Upper lobe of right lung (tissue), 1 donor: Measurements from ENCODE around the gene GNPTG. TPM values are rescaled to one million over a fixed set of nuclear protein-coding genes. Genes with fewer than 3 reads are reported as not detected.

Experiments used
- ATAC-seq: fragments of 200-7000 bp; cut with Tn5 transposase; one replicate; pipeline ENCODE4 v1.9.1; 2020; ENCODE audit warnings: mild to moderate bottlenecking, moderate library complexity
- DNase-seq: peaks from one replicate; pipeline ENCODE4 v3.0.0-alpha.2; 2020
- H3K27ac ChIP-seq: fragments of 200-600 bp; one replicate; pipeline ENCODE4 v1.8.0; 2022
- H3K27me3 ChIP-seq: fragments of 200-600 bp; one replicate; pipeline ENCODE4 v1.8.0; 2022; ENCODE audit warnings: mild to moderate bottlenecking
- H3K36me3 ChIP-seq: fragments of 200-600 bp; one replicate; pipeline ENCODE4 v1.8.0; 2022
- H3K4me1 ChIP-seq: fragments of 200-600 bp; one replicate; pipeline ENCODE4 v1.8.0; 2022
- H3K4me3 ChIP-seq: fragments of 200-600 bp; one replicate; pipeline ENCODE4 v1.8.0; 2022; ENCODE audit warnings: mild to moderate bottlenecking
- H3K9me3 ChIP-seq: fragments of 200-600 bp; one replicate; pipeline ENCODE4 v1.8.0; 2022
- intact Hi-C: fragments of 100-400 bp; cut with DNase I; formaldehyde crosslinking; loops from one replicate; pipeline ENCODE4 v1.11.0; 2022
- total RNA-seq: library from RNA; stranded (reverse); fragmentation: NEBNext Ultra II Directional; extraction: Animal tissue kit (Norgen Biotek cat#: 25700); gene quantifications from one replicate; pipeline ENCODE4 v1.2.1, GENCODE V29; 2021
- TF ChIP-seq, protein P1 (sequence below): fragments of 200-600 bp; IDR thresholded peaks from one replicate; pipeline ENCODE4 v1.8.0; 2022; ENCODE audit warnings: antibody characterized with exemption
- donor health status: DM: no; HTN: yes; CAD: no; lungs with severe emphysema.

Gene GNPTG
- total RNA-seq, 1 donor from 2014 or later: 82.9 TPM

DNA sequence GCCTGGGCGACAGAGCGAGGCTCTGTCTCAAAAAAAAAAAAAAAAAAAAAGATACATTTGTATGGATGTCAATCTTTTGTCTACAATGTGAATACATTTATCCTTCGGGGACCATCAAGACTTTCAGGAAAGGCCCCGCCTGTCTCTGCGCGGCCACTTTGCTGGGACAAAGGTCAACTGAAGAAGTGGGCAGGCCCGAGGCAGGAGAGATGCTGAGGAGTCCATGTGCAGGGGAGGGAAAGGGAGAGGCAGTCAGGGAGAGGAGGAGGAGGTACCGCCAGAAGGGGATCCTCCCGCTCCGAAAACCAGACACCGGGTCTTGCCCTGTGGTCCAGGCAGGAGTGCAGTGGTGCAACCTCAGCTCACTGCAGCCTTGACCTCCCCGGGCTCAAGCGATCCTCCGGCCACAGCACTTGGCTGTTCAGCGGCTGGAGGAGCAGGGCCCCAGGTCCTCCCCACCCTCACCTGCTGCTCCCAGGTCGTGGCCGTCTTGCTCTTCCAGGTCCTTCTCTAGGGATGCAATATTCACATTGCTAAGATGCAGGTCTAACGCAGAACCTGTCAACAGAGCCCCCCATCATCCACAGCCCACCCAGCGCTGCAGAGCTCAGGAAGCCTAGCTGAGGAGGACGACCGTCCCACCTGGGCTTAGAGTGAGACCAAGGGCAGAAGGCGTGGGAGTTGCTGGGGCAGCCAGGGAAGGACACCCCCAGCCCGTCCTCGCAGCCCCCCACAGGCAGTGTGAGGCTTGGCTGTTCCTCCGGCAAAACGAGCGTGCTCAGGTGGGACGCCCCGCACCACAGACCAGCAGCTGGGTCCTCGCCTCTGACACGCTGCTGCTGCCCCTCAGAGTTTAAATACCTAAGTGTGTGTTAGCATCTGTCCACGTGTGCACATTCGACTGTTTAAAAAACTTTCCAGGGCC is 19.6 kb downstream of the GNPTG start:
- DNase-seq: no peak
- peaks cover 14% of the 10 kb centered on the region for H3K36me3 ChIP-seq
- TF ChIP-seq, protein P1, sequence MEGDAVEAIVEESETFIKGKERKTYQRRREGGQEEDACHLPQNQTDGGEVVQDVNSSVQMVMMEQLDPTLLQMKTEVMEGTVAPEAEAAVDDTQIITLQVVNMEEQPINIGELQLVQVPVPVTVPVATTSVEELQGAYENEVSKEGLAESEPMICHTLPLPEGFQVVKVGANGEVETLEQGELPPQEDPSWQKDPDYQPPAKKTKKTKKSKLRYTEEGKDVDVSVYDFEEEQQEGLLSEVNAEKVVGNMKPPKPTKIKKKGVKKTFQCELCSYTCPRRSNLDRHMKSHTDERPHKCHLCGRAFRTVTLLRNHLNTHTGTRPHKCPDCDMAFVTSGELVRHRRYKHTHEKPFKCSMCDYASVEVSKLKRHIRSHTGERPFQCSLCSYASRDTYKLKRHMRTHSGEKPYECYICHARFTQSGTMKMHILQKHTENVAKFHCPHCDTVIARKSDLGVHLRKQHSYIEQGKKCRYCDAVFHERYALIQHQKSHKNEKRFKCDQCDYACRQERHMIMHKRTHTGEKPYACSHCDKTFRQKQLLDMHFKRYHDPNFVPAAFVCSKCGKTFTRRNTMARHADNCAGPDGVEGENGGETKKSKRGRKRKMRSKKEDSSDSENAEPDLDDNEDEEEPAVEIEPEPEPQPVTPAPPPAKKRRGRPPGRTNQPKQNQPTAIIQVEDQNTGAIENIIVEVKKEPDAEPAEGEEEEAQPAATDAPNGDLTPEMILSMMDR: no peak

GRCh38 chr16:1372292-1372950 is 20.7 kb downstream of the GNPTG start:
- Histone ChIP-seq H3K4me3 (no peak overlapping the region), H3K4me1 (no peaks in the 10 kb centered on the region), H3K27ac (no peak overlapping the region), H3K27me3 (no peaks in the 10 kb centered on the region), H3K9me3 (no peaks in the 10 kb centered on the region), H3K36me3 (peaks cover 11% of the 10 kb centered on the region)
- ATAC-seq (no peak), DNase-seq (no peak)
- intact Hi-C loops: no loop called here
- TF ChIP-seq, protein P1: no peak

More for the DNA sequence above, 19.6 kb downstream of the GNPTG start:
- no peaks in the 10 kb centered on the region for H3K9me3 ChIP-seq
- no peak overlapping the region for H3K27ac ChIP-seq
- no peaks in the 10 kb centered on the region for H3K27me3 ChIP-seq
- H3K4me3 ChIP-seq: no peak overlapping the region
- intact Hi-C loops: no loop called here
- no peak for ATAC-seq
- no peaks in the 10 kb centered on the region for H3K4me1 ChIP-seq

- H3K27me3 ChIP-seq: no peaks in the 10 kb centered on the region
- ATAC-seq (no peak), DNase-seq (no peak)
- peaks cover 5% of the 10 kb centered on the region for H3K36me3 ChIP-seq
- no peak overlapping the region for H3K4me3 ChIP-seq
- intact Hi-C loops: no loop called here
- H3K4me1 ChIP-seq: peaks cover 11% of the 10 kb centered on the region
- no peak overlapping the region for H3K27ac ChIP-seq
- TF ChIP-seq, protein P1: no peak
- no peaks in the 10 kb centered on the region for H3K9me3 ChIP-seq
Observed at GRCh38 chr16:1374418-1375297, 22.9 kb downstream of the GNPTG start.

DNA sequence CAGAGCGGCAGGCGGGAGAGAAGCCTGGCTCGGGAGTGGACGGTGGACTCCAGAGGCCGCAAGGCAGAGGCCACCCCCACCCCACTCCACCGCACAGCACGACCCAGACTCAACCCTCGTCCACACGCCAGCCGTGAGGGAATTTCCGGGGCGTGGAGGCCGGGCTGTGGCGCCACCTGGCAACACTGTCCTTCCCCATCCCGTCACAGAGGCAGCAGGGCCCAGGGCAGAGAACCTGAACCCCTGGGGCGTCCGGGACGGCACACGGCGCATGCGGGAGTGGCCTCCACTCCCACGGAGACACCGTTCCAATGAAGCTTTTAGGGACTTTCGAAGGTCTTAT is 23.5 kb downstream of the GNPTG start:
- H3K27ac ChIP-seq: no peak overlapping the region
- intact Hi-C loops: no loop called here
- H3K9me3 ChIP-seq: no peaks in the 10 kb centered on the region
- H3K4me1 ChIP-seq: peaks cover 11% of the 10 kb centered on the region
- TF ChIP-seq, protein P1: no peak
- no peak for DNase-seq
- ATAC-seq: no peak
- no peak overlapping the region for H3K4me3 ChIP-seq
- H3K36me3 ChIP-seq: no peaks in the 10 kb centered on the region
- H3K27me3 ChIP-seq: no peaks in the 10 kb centered on the region

DNA sequence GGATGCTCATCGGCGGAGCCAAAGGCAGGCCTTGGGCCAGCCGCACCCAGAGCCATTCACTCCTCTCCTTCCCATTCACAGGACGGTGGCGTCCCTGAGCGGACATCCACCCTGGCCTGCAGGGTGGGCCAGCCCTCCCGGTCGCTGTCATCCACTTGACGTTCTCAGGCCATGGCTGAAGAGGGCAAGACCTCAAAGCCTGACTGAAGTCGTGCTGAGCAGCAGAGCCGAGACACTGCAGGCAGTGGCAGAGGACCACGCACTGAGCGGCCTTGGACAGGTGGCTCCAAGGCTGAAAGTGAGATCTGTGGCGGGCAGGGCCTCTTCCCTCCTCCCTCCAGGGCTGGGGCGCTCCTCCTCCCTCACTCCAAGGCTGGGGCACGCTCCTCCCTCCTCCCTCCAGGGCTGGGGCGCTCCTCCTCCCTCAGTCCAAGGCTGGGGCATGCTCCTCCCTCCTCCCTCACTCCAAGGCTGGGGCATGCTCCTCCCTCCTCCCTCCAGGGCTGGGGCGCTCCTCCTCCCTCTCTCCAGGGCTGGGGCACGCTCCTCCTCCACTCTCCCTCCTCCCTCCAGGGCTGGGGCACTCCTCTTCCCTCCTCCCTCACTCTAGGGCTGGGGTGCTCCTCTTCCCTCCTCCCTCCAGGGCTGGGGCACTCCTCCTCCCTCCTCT is 24.1 kb downstream of the GNPTG start:
- H3K27me3 ChIP-seq: no peaks in the 10 kb centered on the region
- ATAC-seq (no peak), DNase-seq (no peak)
- H3K4me3 ChIP-seq: no peak overlapping the region
- no peak overlapping the region for H3K27ac ChIP-seq
- no peaks in the 10 kb centered on the region for H3K36me3 ChIP-seq
- H3K9me3 ChIP-seq: no peaks in the 10 kb centered on the region
- intact Hi-C loops: no loop called here
- peaks cover 11% of the 10 kb centered on the region for H3K4me1 ChIP-seq
- TF ChIP-seq, protein P1: no peak
